Right hindlimb (tissue), 1 donor: ENCODE measurements around the gene ZSWIM6.
"Not testable (repeated sequence)": the region's sequence is repeated elsewhere in the genome, so short reads cannot be mapped to it uniquely, and the experiment has no call there.

Experiments used
- DNase-seq: peaks from one replicate; pipeline ENCODE4 v3.0.0-alpha.2; 2018

Gene ZSWIM6

DNA sequence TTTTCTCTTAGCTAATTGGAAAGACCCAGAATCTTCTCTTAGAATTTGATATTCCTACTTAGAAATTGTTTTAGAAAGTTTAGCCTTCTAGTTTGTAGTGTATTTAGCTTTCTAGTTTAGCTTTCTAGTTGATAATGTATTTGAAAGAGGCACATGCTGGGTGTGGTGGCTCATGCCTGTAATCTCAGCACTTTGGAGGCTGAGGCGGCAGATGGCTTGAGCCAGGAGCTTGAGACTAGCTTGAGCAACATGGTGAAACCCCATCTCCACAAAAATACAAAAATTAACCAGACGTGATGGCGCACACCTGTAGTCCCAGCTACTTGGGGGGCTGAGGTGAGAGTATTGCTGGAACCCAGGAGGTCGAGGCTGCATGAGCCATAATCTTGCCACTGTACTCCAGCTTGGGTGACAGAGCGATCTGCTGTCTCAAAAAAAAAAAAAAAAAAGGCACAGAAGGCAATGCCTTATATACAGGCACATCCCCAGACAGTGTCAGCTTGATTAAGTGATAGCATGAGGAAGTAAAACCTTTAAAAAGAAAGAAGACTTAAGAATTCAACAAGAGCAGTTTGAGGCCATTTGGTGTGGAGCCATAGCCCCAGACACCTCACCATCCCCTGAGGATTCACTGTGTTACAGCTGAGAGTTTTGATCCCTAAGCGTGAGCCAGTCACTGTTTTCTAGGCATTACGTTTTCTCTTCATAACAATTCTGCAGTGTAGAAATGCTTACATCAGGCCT is 34.6 kb downstream of the ZSWIM6 start:
- no peak for DNase-seq

DNA sequence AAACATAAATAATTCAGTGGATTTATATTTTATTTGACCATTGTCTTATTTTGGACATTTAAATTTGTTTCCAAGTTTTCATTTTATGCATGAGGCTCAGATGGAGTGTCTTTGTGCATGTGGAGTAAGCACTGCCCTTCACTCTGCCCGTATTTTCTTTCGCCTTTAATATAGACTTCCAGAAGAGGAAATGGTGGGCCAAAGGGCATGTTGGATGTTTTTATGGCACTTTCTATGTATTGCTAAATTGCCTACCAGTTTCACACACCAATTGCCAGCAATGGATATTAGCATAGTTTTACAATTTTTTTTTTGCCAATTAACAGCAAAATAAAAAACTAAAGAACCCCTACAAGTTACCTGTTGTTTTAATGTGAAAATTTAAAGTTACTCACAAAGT is 38.4 kb downstream of the ZSWIM6 start:
- DNase-seq, result no peak

DNA sequence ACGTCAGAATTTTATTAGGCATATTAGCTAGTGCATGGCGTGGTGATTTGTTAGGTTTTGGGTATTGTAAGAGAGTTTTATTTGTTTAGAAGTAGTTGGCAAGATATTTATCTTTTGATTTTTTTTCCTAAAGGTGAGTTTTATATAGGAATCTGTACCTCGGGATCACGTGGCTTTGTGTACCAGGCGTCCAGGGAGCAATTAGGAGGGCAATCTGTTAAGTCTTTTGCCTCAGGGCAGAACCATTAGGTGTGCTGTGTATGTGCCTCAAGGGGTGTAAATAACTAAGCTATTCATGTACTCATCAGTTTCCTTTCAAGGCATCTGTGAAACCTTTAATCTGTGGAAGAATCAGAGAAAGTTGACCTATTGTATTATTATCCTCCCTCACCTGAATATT is 39.4 kb downstream of the ZSWIM6 start:
- no peak for DNase-seq

DNA sequence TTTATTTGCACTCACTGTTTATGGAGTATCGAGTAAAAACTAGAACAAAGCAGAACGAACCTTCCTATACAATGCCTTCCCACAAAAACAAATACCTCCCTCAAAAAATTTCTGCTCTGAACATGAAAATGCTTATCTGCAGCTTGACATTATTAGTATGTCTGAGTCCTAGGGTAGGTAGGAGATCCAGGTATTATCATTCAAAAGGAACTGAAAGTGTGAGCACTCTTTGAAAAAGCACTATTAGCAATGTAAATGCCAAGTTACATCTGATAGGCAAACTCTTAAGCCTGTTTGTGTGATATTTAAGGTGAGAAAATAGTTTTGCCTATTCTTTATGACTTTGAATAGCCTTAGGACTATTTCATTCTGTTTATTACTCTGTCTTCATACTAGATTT is 47.6 kb downstream of the ZSWIM6 start:
- no peak for DNase-seq

DNA sequence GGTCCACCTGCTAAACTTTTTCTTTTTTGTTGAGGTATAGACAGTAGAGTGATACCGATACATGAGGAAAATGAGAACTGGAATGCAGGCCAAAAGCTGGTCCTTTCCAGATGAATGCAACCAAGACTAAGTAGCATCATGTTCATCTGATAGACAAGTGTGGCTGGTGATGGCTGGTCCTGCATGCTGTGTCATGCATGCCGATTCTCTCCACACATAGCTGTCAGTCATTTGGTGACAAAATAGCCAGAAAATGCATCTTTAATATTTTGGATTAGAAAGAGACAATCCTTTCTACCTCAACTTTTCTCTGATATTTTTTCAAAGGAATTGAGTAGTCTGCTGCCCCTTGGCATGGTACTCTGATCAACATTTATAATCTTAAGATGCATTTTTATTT is 49.9 kb downstream of the ZSWIM6 start:
- DNase-seq, result no peak

DNA sequence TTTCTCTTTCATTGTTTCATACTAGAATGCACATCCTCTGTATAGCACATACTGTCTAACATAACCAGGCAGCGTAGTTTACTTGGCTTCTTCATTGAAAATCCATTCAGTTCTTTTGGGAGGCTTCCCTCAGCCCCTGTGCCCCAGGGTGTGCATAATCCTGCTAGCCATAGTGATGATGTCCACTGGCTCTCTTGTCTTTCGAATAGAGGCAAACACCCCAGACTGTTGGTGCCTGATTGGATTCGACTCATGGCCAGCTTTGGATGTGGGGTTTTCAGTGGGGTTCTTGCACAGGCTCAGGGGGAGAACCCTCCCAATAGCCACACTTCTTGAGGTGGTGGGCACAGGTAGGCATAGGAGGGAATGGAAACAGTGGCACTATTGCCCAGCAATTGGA is 53.6 kb downstream of the ZSWIM6 start:
- no peak for DNase-seq

DNA sequence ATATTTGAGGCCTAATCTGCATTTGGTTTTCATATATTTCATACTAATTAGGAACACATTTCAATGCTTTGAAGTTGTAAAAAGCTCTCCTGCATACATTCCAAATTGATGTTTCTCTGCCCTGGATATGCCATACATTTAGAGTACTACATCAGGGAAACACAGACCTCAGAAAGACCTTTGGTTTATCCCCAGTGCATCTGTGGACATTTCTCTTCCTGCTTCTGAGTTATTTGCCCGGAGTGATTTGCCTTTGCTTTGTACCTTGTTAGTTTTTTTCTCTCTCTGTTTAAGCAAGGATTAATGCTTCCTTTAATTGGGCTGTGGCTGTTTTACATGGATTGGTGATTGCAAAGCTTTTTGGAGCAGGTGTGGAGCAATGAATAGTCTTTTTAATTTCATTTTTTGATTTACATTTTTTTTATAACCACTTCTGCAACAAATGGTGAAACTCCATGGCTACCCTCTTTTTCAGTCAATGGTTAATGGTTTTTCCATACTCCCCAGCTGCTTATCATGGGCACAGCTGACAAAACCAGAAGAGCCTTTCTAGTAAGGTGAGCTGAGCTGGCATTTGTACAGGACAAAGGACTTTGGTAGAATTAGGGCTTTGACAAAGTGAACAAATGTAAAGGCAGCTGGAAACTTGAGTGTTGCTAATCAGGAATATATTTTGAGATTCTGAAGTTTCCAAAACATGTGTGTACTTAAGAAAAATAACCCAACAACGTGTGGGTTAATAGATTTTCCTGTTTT is 54.2 kb downstream of the ZSWIM6 start:
- no peak for DNase-seq

DNA sequence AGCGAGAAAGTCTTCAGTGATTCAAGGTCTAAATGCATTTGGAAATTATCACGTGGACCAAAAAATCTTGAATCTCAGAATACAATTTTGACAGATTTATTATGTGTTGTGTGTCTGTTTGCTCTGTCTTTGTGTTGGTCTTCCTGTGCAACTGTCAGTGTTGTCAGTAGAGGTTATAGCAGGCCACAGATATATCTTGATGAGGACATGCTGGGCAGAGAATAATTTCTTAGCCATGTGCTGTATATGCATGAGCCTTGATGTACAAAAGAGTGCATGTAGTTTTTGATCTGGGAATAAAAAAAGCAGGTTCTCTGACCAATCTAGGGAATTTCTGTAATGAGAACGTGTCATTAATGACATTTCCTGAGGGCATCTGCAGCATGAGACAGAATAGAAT is 57.6 kb downstream of the ZSWIM6 start:
- no peak for DNase-seq

DNA sequence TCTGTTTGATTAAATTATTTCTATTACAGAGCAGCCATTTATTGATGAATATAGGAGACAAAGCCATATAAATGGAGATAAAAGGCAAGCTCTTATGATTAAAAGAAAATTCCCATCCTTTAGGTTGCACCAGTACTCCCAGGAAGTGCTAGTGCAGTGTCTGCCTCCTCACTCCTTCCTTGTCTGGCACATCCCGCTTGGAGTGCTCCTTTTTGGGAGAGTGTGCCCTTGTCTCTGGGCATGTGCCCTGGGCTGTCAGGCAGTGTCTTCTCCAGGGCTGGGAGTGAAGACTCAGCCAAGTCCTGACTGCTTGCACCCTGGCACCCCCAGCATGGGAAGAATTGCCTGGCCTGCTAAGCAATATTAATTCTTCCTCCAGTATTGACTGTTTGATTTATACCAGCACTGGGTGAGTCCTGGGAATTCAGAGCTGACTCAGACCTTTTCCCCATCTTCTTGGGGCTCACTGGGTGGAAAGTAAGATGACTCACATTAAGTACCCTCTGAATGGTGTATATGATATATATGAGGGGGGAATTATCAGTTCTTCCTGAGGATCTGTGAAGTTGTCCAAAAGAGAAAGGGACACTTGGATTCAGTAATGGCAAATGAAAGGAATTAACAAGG is 62.1 kb downstream of the ZSWIM6 start:
- DNase-seq, result no peak

DNA sequence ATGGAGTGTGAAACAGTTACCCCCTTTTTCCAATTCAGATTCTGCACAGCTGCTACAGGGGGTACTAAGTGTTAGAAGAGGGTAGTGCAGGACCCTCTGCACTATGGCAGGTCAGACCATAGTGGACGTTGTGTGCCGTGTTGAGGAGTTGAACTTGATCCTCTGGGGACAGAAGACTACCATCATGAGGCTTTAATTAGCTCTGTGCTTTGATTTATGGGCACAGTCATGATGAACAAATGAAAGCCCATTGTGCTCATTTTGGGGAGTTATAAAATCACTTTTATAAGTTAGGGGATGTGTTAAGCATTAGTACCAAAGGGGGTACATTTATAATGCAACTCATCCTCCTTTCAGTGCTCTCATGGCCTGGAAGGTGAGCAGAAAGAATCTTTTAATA is 62.7 kb downstream of the ZSWIM6 start:
- DNase-seq, result no peak

DNA sequence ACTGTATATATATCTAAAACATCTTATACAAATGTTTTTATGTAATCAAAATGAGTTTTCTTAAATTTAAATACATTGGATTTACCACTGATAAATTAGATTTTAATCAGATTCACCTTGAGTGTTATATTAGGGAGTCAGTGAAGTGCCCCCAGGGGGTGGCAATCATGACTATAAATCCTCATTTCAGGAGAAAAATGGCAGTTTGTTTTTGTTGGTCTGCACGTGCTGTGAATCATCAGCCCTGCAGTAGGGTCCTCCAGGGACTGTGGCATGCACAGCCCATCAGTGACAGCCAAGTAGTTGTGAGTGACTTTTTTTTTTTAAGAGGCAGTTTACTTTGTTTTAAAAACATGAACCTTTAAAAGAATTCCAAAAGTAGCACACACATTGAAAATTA is 65.2 kb downstream of the ZSWIM6 start:
- DNase-seq, result no peak

DNA sequence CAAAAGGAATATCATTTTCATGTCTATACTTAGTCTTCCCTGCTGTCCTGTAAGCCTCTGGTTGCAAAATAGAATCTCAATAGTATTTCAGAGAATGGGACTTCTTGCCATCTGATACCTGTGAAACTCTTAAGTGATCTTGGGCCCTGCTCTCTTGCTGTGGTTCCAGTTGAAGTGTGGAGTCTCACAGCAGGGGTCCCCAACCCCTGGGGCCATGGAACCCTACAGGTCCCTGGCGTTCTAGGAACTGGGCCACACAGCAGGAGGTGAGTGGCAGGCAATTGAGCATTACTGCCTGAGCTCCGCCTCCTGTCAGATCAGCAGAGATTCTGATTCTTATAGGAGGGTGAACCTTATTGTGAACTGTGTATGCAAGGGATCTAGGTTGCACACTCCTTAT is 65.9 kb downstream of the ZSWIM6 start:
- no peak for DNase-seq

DNA sequence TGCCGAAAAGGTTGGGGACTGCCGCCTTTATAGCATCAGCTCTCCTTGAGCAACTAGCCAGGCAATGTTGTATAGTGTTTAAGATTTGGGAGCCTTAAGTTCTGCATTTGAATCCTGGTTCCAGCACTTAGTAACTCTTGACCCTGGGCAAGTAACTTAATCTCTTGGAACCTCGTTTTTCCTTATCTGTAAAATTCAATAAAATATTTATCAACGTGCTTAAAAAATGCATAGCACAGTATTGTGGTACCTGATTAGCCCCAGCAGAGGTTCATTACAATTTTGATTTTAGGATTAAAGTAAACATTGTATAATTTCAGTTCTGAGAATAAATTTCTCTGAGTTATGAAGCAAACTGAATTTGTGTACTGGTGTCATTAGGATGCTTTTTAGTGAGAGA is 66.4 kb downstream of the ZSWIM6 start:
- no peak for DNase-seq

DNA sequence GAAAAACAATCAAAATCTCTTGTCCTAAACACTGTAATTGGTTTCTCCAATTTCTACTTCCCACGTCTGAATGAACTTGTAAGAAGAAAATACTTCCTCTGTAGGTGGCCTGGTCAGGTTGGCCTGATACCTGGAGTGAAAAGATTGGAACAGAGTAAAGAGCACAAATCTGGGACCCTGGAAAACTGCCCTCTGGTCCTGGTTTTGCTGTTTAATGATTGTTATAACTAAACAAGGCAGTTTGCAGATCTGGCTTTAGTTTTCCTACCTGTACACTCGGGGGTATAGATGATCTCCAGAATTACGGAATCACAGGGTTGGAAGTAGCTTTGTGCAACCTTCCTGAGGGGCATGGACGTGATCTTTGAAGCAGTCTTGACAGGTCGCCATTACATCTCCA is 67.6 kb downstream of the ZSWIM6 start:
- no peak for DNase-seq

DNA sequence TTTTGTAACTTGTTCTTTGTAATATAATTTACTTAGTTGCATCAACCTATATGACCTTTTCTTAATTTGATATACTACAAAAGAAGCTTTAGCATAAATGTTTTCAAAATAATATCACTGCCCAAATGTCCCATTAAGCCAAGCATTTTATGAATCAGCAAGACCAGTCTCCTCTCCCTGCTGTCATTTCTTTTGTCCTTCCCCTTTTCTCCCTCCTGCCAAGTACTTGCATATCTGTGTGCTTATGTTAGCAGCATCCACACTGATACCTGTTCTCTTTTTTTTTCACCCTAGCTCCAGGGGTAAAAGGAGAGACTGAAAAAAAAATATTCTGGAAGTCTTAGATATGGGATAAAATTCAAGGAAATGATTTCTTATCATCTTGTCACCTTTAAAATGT is 69.7 kb downstream of the ZSWIM6 start:
- DNase-seq, result no peak

DNA sequence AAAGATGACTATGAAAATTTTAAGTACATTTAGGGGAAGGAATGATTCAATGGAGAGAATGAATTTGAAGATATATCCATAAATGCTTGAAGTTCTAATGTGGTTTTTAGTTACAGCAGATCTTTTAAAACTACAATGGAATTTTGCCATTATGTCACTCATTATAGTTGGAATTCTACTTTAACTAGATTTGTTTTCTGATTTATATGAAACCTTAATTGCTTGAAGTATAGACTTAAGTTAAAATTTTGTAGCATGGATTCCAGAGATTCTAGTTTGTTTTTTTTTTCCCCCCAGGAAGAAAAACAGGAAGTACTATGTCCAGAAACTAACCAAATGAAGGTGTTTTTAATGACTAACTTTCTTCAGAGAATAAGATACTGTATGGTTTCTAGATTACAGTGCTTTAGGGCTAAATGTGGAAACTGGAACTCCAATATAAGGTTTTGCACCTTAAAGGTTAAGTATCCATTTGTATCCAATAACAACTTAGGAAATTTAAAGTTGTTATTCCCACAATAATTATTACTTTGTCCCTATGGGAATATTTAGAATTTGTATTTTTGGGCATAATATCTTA is 70.3 kb downstream of the ZSWIM6 start:
- no peak for DNase-seq

DNA sequence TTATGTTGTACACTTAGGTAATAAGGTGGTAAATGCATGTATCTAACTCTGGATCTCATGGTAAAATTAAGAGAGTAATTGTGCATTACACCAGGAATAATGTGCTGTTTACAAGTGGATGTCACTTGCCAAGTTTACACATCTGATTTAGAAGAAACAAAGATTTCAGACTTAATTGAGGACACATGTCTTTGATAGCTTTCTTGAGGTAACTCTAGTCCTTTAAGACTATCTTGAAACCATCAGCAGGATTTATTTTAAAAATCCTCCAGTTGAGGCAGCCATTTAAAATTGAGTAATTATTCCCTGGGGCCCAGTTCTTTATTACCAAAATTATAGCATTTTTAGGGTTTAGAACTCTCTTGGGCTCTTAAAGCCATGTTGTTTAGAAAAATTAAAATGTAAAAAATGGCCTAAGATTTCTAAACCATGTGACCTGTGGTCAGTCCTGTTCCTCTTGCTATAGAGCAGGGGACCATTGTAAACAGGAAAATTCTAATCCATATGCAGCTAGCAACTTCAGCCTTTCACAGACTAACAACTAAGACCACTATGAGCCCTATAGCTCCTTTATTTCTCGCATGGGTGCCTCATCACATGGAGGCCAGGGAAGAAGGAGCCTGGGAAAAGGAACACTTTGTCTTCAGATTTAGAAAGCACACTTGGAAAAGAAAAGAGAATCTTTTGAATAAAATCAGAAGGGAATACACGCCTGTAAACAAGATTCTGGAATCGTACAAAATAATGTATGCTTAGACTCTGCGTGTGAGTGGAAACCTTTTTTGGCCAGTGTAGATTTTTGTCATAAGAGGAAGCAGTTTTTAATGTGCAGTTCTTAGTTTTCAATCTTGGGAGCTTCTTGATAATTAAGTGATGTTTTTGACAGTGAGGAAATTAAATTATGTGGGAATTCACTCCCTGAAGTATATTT is 71.2 kb downstream of the ZSWIM6 start:
- no peak for DNase-seq

DNA sequence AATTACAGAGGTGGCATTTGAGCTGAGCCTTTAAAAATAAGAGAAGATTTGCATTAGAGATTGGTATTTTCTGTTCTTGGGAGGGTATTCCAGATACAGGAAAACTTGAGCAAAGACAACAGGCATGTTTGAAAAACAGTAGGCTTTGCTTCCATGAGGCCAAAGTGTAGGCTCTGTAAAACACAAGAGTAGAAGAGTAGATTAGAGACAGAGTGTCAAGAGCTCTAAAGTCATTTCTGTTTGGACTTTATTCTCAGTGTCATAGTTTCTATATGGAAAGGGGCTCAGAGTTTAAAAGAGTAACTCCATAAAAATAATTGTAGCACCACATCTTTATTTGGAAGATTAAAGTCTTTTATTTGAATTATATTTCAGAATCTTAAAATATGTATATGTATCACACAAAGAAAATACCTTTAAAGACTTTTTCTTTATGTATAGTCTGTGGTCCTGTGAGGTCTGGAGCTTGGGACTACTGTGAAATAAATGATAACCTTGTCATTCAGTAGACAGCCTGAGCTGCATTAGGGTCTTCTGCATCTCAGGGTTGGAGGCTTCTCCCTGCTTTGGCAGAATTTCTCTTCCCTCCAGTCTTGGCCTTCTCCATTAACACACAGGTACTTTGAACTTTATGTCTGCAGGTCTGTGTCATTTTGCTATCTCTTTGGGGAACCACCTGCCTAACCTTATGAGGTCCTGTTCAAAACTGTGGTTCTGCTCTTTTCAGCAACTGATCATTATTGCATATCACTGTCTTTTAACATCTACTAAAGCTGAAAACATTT is 73.6 kb downstream of the ZSWIM6 start:
- no peak for DNase-seq

DNA sequence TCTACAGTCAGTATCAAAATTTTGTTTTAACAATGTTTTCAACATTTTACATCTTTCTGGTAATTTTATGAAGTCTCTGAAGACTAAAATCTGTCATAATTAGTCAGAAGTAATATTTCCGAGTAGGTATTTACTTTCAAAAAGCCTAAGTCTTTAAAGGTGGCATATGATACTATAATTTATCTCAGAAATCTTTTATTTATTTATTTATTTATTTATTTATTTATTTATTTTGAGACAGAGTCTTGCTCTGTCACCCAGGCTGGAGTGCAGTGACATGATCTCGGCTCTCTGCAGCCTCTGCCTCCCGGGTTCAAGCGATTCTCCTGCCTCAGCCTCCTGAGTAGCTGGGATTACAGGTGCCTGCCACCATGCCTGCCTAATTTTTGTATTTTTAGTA is 74.4 kb downstream of the ZSWIM6 start:
- DNase-seq, result not testable (repeated sequence)

DNA sequence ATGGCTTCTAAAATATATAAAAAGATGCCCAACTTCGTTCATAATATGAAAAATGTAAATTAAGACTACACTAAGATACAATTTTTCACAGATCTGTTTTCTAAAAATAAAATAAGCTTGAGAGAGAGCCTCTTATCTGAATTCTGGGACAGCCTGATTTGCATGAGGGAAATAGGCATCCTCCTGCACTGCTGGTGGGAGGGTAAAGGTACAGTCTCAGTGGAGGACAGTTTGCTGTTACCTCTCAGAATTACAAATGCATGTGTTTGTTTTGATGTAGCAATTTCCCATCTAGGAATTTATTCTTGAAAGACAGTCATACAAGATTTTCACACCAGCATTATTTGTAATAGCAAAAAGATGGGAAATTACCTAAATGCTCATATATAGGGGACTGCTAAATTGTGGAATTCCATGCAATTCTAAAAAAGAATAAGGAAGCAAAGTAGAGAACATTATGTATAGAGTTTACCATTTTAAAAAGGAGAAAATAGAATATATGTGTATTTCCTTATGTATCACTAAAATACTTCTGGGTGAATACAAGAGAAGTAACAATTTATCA is 75.7 kb downstream of the ZSWIM6 start:
- no peak for DNase-seq

DNA sequence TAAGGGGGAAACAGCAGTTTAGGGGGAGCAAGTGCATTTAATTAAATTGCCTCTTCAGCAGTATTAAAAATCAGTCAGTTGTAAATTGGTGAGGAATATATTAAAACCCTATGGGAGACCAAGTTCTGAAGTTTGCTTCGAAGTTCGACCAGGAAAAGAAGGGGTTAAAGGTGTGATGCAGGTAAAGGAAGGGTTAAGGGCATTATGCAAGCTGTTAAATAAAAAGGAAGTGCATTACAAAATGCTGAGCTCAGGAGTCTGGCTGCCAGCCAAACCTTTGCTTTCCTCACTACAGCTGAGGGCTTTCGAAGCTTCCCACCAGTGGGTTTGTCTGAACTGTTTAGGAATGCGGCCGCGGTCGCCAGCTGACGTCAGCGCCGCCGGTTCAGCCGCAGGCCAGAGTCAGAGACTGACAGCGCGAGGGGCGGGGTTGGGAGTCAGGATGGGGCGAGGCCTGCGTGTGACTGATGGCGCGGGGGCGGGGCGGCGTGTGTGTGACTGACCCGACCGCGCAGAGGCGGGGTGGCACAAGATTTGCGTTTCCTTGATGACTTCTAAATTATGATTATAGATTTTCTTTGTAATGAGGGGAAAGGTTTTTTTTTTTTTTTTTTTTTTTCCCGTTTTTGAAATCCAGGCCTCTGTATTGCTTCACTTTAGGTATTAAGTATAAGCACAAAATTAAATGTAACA is 76.6 kb downstream of the ZSWIM6 start:
- DNase-seq, result peak; percentile 99
